GM19468 (cell line): Measurements from ENCODE around the gene ANKRD44.
A peak's percentile ranks its signal among the peaks of the same experiment; 100 is the strongest.

Experiments
- ATAC-seq: cut with Tn5 transposase; IDR thresholded peaks from one replicate; pipeline ENCODE4 v1.9.1; 2021; ENCODE audit warnings: mild to moderate bottlenecking, moderate library complexity, moderate number of reproducible peaks; ENCODE audit not compliant: unreplicated experiment; ENCODE audit errors: extremely low read depth

The ANKRD44 gene

DNA sequence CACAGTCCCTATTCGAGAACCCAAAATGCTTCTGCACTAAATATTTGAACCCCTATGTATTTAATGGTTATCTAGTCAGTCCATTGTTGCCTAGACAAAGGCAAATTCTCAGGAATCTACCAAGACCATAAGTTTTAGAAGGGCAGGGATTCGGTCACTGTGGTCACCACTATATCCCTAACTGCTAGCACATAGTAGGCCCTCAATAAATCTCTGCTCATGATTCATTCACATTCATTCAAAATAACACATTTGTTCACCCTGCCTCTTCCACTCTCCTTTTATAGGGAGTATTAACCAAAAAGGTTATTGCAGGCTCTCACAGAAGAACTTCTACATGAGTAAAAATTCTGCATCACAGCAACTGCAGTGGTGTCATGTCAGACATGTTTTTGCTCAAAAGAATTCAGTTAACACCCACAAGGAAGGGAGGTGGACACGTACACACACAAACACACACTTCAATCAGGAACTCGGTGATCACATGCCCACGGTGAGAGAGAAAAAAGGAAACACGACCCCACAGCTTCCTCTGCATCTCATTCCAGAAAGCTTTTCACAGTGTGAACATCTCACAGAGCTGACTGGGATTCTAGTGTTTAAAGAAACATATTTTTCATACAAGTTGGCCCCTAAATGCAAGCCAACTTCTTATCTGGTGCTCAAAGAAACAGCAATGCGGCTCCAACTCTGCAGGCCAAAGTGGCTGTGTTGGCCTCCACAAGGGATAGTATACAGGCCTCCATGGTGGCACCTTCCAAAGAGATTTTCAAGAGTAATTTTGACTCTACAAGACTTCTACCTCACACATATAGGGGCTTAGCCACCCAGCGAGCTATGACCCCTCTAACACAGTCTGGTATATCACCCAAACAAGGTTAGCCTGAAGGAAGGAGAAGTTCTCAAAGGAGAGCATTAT is 98.0 kb downstream of the ANKRD44 start:
- ATAC-seq = no peak

DNA sequence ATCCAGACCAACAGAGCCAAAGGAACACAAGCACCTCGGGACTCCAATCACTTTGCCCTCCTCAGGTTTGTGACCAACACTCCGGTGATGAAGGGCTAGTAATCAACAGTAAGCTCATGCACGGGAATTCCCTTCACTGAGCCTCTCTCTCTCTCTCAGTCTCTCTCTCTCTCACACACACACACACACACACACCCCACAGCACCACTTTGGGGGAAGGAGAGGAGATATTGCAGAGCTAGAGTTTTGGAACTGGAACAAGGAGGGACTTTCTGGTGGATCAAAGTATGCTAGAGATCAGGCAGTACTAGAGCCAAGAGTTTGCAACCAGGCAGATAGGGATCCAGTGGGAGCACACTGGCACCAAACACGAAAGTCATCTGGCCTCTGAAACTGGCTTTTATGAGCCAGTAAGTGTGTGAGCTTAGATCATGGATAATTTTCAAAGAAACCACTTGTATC is 98.7 kb downstream of the ANKRD44 start:
- no peak for ATAC-seq

DNA sequence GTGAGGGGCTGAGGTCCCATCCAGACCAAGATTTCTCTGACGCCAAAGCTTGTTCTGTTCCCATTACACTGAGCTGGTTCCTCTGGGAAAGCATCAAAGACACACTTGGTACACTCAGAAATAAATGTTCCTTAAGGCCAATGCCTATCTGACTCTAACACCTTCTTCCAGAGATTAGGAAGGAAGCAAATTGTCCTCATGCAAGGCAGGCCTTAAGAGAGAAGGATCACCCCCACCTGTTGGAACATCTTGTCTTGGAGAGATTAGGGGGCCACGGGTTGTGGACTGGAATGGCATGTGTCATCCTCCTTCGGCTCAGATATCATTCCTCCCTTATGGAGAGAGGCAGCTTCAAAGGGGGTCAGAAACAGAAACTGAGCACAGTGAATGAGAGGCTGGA is 100.2 kb downstream of the ANKRD44 start:
- ATAC-seq = no peak

DNA sequence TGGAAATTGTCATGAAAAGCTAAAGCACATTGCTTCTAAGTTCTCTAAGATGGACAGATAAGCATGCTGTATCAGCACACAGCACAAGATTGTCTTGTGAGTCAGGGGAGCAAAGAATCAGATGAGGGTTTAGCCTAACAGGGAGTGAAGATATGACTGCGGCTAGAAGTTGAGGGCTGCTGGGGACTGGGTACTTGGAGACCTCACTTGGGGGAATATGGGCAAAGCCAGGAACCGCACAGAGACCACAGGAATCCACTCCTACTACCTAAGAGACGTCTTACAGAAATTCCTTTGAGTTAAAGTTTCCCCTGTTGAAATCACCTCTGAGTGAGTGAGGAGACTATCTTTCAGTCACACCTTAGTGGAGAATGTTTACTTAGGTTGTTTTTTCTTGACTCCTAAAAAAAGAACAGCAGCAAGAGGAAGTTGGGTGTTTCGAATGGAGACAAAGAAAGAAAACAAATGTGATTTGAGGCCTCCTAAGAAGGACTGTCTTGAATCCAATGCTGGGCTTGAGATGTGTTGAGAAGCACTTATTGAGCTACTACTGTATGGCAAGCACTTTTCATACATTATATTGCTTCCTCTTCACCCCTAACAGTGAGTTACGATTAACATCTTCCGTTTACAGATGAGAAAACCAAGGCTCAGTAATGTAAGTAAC is 100.7 kb downstream of the ANKRD44 start:
- ATAC-seq = no peak

- no peak for ATAC-seq
Measured at GRCh38 chr2:197209246-197209645, 101.3 kb downstream of the ANKRD44 start.

DNA sequence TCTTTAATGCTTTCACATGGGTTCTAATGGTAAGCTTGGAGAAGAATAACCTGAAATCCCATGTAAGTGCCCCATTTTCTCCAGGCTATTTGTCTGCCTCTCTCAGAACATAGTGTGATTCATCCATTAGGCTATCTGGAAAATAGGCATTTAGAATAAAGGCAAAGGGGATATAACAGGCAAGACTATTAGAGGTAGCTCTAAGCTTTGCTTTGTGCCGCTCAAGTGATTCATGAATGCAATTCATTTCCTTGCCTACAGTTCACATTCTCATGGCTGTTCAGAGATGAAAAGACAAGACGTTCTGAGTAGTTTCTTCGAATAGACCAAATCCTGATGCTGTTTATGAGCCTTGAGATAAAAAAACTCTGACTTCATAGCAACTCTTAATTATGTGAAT is 101.7 kb downstream of the ANKRD44 start:
- no peak for ATAC-seq

DNA sequence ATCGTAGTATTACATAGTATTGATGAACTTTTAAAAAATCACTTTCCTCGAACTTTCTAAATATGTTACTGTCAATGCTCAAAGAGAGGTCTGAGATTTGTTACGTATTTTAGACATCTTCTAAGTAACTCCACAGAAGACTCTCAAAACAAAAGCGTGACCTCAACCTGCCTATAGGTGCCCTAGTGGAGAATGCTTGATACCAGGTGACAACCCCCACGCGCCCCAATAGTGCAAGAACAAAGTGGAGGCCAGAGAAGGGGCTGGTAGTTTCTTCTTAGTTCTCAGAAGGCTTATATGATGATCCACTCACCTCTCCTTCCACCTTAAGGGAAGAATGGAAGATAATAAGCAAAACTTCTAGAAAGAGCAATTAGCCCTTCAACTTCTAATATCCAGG is 102.6 kb downstream of the ANKRD44 start:
- no peak for ATAC-seq

DNA sequence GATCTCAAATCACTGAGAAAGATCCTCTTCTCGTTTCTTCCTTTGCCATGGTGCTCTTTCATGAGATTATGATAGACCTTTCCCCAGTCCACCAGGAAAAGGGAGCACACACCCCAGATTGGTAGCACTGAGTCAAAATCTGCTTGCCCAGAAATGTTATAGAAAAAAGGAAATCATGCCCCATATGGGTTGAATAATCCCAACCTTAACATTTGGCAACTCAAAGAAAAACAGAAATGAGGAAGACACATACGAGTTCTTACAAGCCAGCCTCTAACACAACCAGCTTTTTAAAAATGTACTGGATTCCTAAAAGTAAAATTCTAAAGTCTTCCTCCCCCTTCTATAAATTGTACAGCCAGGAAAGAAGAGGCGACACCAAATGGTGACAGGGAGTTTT is 103.0 kb downstream of the ANKRD44 start:
- ATAC-seq = no peak

- ATAC-seq = no peak
Measured at GRCh38 chr2:197207106-197207505, 103.5 kb downstream of the ANKRD44 start.

GRCh38 chr2:197205585-197206215 is 104.9 kb downstream of the ANKRD44 start:
- ATAC-seq = peak; percentile 46

GRCh38 chr2:197204519-197205250 is 105.9 kb downstream of the ANKRD44 start:
- no peak for ATAC-seq

DNA sequence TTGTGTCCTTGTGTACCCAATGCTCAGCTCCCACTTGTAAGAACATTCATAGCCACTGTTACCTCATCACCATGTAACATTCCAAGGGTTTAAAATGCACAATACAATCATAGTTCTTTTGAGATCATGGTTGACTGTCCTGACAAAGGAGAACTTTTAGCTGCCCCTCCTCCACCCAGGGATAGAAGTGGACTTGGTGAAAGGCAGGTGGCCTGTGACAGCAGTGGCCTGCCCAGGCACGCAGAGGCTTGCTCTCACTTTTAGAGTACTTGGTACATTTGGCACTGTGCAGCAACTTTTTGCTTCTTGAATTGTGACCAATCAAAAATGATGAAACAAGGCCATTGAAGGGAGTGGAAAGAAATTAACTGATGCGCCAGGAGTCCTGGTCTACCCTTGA is 108.7 kb downstream of the ANKRD44 start:
- no peak for ATAC-seq

DNA sequence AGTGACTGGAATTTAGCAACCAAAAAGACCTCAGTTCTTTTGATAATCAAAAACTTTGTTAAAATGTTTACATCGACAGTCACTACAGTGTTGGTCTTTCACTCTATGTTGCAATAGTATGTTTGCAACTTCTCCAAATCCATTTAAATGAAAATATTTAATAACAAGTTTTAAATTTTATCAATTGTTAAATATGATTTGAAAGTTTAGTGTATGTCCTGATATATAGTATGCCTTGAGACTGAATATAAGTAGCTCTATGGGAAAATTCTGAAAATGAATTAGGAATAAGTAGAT is 109.9 kb downstream of the ANKRD44 start:
- no peak for ATAC-seq

- ATAC-seq = no peak
Measured at GRCh38 chr2:197200051-197200761, 110.4 kb downstream of the ANKRD44 start.

- peak; percentile 99 for ATAC-seq
Measured at GRCh38 chr2:197198890-197199289, 111.7 kb downstream of the ANKRD44 start.

DNA sequence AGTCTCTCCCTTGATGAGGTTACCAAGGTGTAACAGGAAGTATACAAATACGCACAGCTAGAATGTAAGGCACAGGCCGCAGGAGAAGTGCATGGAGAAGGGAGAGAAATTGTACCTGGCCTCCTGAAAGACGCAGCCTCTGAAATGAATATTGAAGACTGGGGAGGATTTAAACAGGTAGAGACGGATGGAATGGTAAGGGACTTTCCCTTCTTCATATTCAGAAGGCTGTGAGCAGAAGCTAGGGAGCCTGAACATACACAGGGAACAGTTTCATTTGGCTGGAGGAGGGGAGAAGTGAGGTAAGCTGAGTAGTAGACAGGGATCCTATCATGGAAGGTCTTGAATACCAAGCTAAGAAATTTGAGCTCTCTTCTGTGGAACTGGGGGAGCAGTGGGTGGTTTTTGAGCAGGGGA is 112.7 kb downstream of the ANKRD44 start:
- ATAC-seq = no peak

- no peak for ATAC-seq
Measured at GRCh38 chr2:197196541-197197180, 113.9 kb downstream of the ANKRD44 start.

- no peak for ATAC-seq
Measured at GRCh38 chr2:197195518-197195917, 115.1 kb downstream of the ANKRD44 start.

DNA sequence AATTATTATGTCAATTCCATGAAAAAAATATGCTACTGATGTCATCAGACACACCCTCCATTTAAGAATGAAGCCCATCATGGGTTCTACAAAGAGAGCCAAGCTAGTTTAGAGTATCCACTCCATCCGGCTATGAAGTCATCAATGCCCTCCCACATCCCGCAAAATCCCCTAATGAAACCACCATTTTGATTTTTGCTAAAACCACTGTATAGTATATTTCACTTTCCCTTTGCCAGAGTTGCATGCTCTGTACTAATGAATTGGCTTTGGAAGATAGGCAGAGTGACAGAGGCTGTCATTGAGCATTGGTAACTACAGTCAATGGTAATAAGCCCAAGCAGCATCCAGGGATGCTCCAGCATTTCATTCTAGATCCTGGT is 118.6 kb downstream of the ANKRD44 start:
- ATAC-seq = peak; percentile 49
